ENCODE results near the gene CEACAM1.
"Not testable (repeated sequence)": the region's sequence is repeated elsewhere in the genome, so short reads cannot be mapped to it uniquely, and the experiment has no call there.

CEACAM1 gene

GRCh38 chr19:42528354-42529247 is at the start of gene CEACAM1:
CEACAM1 (minus strand) TSS chr19:42528481; CDS start chr19:42528374, 107 bp downstream.
- DNase-seq (ENCODE audit: low spot score), result peak; percentile 3

DNA sequence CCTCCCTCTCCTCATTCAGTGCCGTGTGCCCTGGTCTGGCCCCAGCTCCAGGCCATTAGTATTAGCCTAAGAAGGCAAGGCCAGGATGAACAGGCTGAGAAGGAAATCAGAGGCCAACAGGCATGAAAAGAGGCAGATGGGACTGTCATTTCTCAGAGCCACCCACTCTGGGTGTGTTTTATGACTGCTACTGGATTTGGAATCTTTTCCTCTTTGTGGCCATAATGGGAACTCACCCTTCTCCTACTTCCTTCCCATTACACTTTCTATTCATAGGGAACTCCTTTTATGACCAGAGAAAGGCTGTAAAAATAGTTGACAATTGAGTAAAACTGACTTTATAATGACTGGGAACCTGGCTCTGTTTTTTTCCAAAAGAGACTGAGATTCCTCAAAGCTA is 48.7 kb upstream of the CEACAM1 start:
- DNase-seq (ENCODE audit: low spot score), result no peak

DNA sequence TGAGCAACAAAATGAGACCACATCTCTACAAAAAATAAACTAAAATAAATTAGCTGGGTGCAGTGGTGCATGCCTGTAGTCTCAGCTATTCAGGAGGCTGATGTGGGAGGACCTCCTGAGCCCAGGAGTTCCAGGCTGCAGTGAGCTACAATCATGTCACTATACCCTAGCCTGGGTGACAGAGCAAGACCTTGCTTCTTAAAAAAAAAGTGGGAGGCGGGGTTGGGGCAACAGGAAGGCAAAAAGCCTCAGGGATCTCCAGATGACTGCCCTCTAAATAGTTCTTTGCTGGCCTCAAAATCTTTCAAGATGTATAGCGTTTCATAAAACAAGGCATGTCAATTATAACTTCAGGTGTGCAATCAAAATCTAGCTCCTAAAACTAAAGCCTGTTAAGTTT is 48.0 kb upstream of the CEACAM1 start:
- no peak for DNase-seq (ENCODE audit: low spot score)

GRCh38 chr19:42573642-42574041 is 45.4 kb upstream of the CEACAM1 start:
- no peak for DNase-seq (ENCODE audit: low spot score)

GRCh38 chr19:42571116-42571515 is 42.8 kb upstream of the CEACAM1 start:
- DNase-seq (ENCODE audit: low spot score), result no peak

- DNase-seq (ENCODE audit: low spot score), result no peak
These were observed 40.9 kb upstream of the CEACAM1 start for GRCh38 chr19:42569193-42569592.

DNA sequence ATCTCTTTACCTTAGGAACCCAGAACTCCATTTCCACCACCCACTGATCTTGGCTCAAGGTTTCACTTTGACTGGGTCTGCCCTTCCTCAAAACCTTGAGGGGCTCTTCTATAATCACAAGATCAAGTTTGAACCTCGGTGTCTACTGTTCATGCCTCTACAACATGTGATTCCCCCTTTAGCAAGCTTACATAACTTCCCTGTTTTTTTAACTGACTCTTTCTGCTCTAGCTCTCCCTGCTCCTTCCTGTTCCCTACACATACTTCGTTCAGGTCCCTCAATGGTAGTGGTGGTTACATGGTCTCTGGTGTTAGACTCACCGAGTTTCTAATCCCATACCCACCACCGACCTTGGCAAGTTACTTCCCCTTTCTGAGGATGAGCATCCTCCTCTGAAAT is 39.7 kb upstream of the CEACAM1 start:
- no peak for DNase-seq (ENCODE audit: low spot score)

DNA sequence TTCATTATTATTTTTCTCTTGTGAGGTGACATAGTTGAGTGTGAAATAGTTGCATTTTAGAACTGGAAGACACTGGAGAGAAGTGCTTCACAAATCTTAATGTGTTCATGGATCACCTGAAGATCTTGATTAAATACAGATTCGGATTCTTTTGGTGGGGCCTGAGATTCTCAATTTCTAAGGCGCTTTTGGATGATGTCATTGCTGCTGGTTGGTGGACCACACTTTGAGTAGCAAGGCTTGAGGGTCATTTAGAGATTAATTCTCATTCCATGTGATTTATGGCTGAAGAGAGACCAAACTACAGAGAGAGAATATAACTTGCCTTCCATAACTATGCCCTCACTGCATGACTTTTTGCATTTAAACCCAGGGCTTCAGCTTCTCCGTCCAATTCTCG is 39.3 kb upstream of the CEACAM1 start:
- DNase-seq (ENCODE audit: low spot score), result no peak

DNA sequence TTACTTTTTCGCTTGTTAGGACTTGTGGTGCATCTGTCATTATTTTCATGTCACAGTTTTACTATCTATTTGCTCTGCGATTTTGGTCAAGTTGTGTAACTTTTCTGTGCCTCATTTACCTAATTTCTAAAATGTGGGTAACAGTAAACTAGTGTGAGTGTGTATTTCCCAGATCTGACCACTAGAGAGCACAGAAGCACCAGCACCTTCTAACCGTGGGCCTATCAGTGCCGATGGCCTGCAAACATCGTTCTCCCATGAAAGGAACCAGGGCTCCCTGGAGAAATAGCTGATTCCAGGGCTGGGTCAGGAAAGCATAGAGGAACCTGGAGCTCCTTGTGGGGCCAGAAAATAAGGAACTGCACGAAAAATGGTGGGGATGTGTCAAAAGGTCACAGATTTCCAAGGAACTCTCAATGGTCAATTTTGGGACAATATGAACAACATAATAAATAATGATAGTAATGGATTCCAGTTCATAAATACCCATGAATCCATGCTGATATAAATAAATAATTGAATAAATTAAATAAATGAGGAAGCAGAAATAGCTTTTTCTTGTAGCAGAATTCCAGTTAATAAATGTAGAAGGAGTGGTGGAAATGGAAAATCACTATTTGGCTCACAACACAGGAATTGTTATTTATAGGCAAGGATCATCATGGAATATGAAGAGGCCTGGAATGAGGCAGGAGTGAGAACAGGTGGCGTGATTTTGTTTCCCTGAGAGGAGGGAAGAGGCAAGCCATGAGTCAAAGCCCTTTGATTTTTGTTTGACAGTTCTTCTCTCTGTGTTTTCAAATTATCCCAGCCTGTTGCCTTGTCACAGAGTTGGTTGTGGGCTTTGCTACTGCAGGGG is 35.3 kb upstream of the CEACAM1 start:
- peak; percentile 64 for DNase-seq (ENCODE audit: low spot score)

GRCh38 chr19:42561512-42561911 is 33.2 kb upstream of the CEACAM1 start:
- DNase-seq (ENCODE audit: low spot score), result no peak

GRCh38 chr19:42560731-42561130 is 32.5 kb upstream of the CEACAM1 start:
- DNase-seq (ENCODE audit: low spot score), result no peak

GRCh38 chr19:42558450-42559150 is 30.3 kb upstream of the CEACAM1 start:
- DNase-seq (ENCODE audit: low spot score), result no peak

GRCh38 chr19:42557386-42557871 is 29.1 kb upstream of the CEACAM1 start:
- DNase-seq (ENCODE audit: low spot score), result not testable (repeated sequence)

DNA sequence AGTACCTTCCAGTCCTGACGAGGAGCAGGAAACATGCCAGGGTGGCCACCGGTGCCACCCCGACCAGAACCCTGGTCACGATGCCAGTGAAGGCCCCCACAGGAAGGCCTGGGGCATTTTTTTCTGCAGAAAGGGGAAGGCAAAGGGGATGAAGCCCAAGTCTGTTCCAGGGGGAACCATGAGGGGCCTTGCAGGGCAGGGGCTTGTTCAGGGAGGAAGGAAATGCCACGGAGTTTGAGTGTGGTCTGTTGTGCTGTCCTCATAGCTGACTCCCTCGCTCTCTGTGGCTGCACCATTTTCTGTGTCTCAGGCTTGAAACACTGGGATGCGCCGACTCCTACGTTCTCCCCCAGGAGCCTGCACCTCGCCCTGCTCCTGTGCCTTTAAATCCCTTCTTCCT is 27.5 kb upstream of the CEACAM1 start:
- no peak for DNase-seq (ENCODE audit: low spot score)

- DNase-seq (ENCODE audit: low spot score), result no peak
These were observed 27.0 kb upstream of the CEACAM1 start for GRCh38 chr19:42555317-42555716.

GRCh38 chr19:42554046-42554575 is 25.8 kb upstream of the CEACAM1 start:
- no peak for DNase-seq (ENCODE audit: low spot score)

DNA sequence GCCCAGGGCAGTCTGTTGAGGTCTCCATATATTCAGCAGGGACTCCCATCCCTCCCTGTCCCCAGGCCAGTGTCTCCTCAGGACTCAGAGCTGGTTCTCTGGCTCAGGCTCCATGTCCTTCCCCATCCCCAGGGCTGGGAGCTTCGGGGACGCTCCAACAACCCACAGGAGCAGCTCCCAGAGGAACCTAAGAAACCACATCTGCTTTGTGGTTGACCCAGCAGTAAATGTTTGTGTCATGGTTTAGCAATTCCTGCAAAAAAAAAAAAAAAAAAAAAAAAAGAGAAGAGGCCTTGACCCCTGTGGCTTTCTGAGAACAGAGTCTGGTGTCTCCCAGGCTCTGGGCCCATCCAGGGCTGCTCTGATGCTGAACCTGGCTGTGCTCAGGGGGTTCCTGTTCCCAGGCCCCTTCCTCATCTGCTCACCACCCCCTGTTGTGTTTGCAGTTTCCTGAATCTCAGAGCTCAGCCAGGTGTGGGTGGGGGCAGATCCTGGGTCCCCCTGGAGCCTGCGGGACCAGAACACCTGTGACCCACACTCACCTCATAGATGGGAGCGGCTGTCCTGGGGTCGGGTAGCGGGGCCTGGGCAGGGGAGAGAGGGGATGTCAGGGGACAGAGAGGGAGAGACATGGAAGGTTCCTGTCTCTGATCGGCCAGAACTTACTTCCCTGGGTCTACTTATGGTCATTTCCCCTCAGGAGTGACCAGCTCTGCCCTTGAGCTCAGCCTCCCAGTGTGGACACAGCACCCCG is 25.2 kb upstream of the CEACAM1 start:
- DNase-seq (ENCODE audit: low spot score), result peak; percentile 66

DNA sequence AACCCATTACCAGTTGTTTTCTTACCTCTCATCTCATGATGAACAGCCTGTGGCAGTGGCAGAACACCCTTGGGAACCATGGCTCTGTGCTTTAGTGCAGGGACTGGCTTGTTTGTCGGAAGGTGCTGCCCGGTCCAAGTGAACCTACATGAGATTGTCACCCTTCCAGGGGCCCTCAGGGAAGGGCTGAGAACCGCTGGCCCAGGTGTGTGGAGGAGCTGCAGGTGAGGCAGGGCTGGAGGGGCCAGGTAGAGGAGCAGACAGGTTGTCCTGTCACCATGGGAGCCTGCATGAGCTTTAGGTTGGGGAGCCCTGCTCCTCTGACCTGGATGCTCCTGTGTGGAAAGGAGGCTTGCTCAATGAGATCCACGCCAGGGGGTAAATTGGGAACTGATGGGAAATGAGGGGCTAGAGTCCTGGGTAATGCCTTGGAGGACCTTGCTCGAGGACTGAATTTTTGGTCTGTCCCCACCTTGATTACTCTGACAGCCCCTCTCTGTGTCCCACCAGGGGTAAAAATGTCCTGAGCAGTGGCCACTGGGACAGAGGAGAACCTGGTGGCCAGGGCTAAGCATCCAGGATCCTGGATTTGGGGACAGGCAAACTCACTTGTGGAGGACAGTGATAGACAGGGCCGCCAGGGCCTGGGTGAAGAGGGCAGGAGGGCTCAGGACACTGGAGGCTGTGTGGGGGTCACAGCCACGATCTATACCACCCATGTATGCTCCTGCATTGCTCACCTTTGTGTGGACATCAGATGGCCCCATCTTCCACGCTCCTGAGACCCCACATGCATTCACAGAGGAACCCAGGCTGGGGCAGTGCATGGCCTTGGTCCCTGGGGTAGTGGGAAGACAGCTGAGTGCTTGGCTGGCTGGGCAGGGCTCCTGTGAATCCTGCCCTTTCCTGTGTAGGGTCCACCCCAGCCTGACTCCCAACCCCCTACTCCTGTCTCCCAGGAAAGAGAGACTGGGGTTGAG is 24.1 kb upstream of the CEACAM1 start:
- DNase-seq (ENCODE audit: low spot score), result no peak

DNA sequence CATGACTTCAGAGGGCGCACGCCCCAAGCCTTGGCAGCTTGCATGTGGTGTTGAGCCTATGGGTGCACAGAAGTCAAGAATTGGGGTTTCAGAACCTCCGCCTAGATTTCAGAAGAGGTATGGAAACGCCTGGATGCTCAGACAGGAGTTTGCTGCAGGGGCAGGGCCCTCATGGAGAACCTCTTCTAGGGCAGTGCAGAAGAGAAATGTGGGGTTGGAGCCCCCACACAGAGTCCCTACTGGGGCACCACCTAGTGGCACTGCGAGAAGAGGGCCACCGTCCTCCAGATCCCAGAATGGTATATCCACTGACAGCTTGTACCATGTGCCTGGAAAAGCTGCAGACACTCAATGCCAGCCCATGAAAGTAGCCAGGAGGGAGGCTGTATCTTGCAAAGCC is 22.2 kb upstream of the CEACAM1 start:
- not testable (repeated sequence) for DNase-seq (ENCODE audit: low spot score)

- not testable (repeated sequence) for DNase-seq (ENCODE audit: low spot score)
These were observed 20.8 kb upstream of the CEACAM1 start for GRCh38 chr19:42549067-42549466.

Data from AG08396 (cell line).